ENCODE measurements around the gene PGF.
A peak's percentile ranks its signal among the peaks of the same experiment; 100 is the strongest.

PGF gene

DNA sequence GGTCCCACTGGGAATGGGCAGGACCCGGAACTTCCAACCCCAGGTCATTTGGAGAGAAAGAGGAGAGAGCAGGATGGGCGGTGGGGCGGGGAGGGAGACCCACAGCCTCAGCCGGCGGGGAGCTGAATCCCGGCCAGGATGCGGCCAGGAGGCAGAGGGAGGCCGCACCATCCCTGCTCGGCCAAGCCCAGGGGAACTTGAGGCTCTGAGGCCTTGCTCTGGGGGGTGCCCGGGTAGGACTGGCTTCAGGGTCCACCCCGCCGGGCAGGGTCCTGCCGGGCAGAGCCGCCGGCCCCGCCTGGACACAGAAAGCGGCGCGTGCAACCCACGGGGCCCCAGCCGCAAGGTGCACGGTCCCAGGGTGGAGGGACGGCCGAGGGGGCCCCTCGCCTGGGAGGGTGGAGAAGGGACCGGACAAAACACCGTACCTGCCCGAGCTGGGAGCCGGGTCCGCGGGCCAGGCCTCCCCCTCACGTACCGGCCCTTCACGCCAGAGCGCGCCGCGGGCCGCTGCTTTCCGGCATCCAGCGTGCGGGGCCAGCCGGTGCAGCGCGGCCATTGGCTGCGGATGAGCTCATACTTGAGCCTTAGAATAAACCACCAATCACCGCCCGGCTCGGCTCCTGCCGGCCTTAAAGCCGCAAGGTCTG, 32.5 kb downstream of the PGF start, which contains the start of gene RPS6KL1:
RPS6KL1 (minus strand) TSS at position 509 of the 650 bp plus-strand sequence. CDS start 1,719 bp downstream, outside the sequence.
- peak within 1 kb of the TSS; percentile 77 for H3K4me3 ChIP-seq (ENCODE audit: low read depth, low read length)
- TF ChIP-seq, protein P1, sequence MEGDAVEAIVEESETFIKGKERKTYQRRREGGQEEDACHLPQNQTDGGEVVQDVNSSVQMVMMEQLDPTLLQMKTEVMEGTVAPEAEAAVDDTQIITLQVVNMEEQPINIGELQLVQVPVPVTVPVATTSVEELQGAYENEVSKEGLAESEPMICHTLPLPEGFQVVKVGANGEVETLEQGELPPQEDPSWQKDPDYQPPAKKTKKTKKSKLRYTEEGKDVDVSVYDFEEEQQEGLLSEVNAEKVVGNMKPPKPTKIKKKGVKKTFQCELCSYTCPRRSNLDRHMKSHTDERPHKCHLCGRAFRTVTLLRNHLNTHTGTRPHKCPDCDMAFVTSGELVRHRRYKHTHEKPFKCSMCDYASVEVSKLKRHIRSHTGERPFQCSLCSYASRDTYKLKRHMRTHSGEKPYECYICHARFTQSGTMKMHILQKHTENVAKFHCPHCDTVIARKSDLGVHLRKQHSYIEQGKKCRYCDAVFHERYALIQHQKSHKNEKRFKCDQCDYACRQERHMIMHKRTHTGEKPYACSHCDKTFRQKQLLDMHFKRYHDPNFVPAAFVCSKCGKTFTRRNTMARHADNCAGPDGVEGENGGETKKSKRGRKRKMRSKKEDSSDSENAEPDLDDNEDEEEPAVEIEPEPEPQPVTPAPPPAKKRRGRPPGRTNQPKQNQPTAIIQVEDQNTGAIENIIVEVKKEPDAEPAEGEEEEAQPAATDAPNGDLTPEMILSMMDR (IDR thresholded peaks at IDR 0.05; ENCODE audit: borderline replicate concordance, insufficient read depth, low read depth, low read length) = no peak

DNA sequence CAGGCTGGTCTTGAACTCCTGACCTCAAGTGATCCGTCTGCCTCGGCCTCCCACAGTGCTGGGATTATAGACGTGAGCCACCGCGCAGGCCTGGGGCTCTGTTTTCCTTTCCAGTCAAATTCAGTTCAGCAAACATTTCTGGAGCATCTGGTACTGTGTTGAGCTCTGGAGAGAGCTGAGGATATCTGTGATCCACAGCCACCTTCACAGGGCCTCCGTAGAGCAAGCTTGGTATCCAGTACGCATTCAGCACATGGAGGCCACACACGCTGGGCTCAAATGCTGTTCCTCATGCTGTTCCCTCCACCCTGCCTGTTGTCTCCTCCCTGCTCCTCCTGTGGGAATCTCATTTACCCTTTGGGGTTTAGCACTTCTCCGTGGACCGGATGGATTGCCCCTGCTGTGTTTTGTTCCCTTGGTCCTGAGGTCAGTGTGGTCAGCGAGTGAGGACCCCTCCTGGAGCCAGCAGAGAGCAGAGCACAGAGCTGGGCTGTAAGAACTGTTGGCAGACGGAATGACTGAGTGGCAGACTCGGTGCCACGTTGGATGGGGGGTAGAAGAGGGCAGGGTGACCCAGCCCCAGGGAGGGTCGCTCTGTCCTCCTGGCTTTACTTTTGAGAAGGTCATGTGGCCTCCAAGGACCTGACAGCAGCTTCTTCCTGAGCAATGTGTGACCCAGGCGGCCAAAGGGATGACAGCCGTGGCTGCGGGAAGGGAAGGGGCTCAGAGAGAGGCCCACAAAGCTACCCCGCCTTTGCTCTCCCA, 33.2 kb downstream of the PGF start:
- TF ChIP-seq, protein P1 (IDR thresholded peaks at IDR 0.05; ENCODE audit: borderline replicate concordance, insufficient read depth, low read depth, low read length) = no peak
- H3K4me3 ChIP-seq (ENCODE audit: low read depth, low read length) = peak overlapping the region; percentile 77

DNA sequence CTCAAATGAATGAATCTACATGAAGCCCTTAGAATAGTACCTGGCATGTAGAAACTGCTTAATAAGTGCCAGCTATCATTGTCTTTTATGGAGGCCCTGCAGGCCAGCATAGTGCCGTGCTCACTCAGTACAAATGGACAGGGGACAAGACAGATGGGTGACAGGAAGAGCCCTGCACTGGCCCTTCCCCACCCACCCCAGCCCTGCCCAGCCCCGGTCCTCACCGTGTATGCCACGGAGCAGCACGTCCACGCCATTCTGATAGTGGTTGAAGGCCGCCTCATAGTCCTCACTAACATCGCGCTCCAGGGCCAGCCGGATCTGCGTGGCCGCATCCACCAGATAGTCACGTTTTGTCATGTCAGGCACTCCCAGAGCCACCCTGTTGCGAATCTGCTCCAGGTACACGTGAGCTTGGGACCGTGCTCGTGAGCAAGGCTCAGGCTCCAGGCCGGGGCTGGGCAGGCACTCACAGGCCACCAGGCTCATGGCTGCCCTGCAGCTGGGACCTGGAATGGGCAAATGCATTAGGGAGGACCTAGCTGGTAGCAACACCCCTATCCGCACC, 34.3 kb downstream of the PGF start:
- TF ChIP-seq, protein P1 (IDR thresholded peaks at IDR 0.05; ENCODE audit: borderline replicate concordance, insufficient read depth, low read depth, low read length) = no peak
- H3K4me3 ChIP-seq (ENCODE audit: low read depth, low read length) = no peak overlapping the region

DNA sequence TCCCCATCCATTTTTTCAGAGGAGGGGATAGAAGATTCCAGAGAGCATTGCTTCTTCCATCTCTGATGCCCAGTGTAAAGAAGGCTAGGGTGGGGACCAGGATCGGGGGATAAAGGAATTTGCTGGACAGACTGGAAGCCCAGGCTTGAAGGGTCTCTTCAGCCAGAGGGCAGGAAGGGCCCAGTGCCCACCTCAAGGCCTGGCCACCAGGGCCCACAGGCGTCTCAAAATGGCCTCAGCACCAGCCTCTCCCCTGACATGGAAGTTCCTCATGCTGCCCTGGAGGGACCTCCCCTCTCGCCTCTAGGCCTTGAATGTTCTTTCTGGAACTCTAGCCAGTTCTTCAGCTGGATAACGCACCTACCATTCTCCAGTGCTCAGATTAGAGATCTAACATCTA, 35.1 kb downstream of the PGF start:
- TF ChIP-seq, protein P1 (IDR thresholded peaks at IDR 0.05; ENCODE audit: borderline replicate concordance, insufficient read depth, low read depth, low read length) = no peak
- H3K4me3 ChIP-seq (ENCODE audit: low read depth, low read length) = no peak overlapping the region

DNA sequence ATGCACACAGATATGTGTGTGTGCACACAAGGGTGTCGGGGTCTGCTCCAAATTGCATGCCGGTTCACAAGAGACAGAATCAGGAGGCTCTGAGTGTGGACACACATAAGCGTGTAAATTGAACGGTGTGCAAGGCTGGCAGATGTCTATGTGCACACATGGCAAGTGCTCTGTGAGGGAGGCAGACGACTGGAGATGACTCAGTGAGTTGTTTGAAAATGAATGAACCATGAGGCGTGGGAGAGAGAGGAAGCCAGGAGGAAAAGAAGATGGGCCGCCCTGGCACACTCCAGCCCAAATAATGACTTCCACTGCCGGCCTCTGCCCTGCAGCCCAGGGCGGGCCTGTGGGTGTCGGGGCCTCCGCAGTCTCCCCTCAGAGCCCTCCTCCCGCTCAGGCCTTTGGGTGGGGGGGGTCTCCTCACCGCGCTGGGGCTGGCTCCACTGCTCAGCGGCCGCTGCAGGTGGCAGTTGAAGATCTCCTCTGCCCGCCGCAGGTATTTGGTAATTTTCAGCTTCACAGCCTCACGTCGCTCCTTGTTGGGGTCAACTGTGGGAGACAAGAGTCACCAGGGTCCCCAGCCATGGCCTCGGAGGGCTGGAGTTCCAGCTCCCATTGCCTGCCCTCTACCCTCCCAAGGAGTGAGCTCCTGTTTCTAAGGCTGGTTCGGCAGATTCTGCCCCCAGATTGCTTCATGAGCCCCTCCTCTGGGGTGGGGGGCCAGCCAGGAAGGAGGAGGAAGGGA, 35.8 kb downstream of the PGF start:
- H3K4me3 ChIP-seq (ENCODE audit: low read depth, low read length) = no peak overlapping the region
- TF ChIP-seq, protein P1 (IDR thresholded peaks at IDR 0.05; ENCODE audit: borderline replicate concordance, insufficient read depth, low read depth, low read length) = no peak

DNA sequence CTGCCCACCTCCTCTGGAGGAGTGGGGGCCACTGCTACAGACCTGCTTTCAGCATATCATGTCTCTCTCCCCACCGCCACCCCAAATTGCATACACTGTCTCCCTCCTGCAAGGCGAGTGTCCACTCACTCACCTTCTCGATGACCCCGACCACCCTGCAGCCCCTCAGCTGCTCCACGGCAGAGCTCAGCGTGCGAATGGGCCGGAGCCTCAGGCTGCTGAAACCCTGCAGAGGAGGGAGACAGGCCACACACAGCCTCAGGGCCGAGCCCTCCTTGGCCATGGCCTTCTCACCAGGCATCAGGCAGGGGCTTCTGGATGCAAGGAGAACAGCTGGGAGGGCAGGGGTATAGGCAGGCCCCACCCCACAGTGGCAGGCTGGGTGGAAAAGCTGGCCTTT, 37.0 kb downstream of the PGF start:
- no peak overlapping the region for H3K4me3 ChIP-seq (ENCODE audit: low read depth, low read length)
- TF ChIP-seq, protein P1 (IDR thresholded peaks at IDR 0.05; ENCODE audit: borderline replicate concordance, insufficient read depth, low read depth, low read length) = no peak
